Gastroesophageal sphincter (tissue), 4 donors: Measurements from ENCODE around the gene ZNF853. TPM values are rescaled to one million over a fixed set of nuclear protein-coding genes. Genes with fewer than 3 reads are reported as not detected.
"Not testable (repeated sequence)": the region's sequence is repeated elsewhere in the genome, so short reads cannot be mapped to it uniquely, and the experiment has no call there.

Source experiments
- ATAC-seq: fragments of 150-250 bp; one replicate; pipeline ENCODE4 v1.9.1; 2016; ENCODE audit warnings: mild to moderate bottlenecking, moderate library complexity
- H3K27ac ChIP-seq, 4 donors: fragments of 200-600 bp; sonication (generic) in 3 of 4; 1 replicate in 3 of 4; 2 replicates in 1 of 4; pipeline ENCODE4 v1.5.1; 2016 to 2019
- H3K27me3 ChIP-seq: fragments of 200-600 bp; sonication (generic); one replicate; pipeline ENCODE4 v1.5.1; 2019
- H3K36me3 ChIP-seq, 2 donors: fragments of 200-600 bp; sonication (generic); one replicate each; pipeline ENCODE4 v1.5.1; 2019; ENCODE audit warnings: control low read depth in 1 of 2
- H3K4me1 ChIP-seq, 3 donors: fragments of 200-600 bp; sonication (generic); 1 replicate in 2 of 3; 2 replicates in 1 of 3; pipeline ENCODE4 v1.5.1; 2016 to 2019; ENCODE audit warnings: control low read depth in 2 of 3
- H3K4me3 ChIP-seq, 2 donors: fragments of 200-600 bp; sonication (generic); one replicate each; pipeline ENCODE4 v1.5.1; 2019; ENCODE audit warnings: mild to moderate bottlenecking in 1 of 2, moderate library complexity in 1 of 2
- H3K9me3 ChIP-seq, 3 donors: fragments of 200-600 bp; sonication (generic); one replicate each; pipeline ENCODE4 v1.5.1; 2017 to 2019; ENCODE audit warnings: control low read depth in 2 of 3
- CTCF ChIP-seq, 4 experiments: fragments of 200-600 bp in 2 of 4; fragments of 450-650 bp in 2 of 4; sonication (generic) in 1 of 4; IDR thresholded peaks; one replicate each; pipeline ENCODE4 v1.5.1; 2017 to 2019; ENCODE audit warnings: antibody characterized with exemption in 4 of 4, mild to moderate bottlenecking in 2 of 4, moderate library complexity in 2 of 4
- EP300 ChIP-seq: sonication (generic); formaldehyde crosslinking; IDR thresholded peaks from one replicate; pipeline ENCODE4 v1.6.1; 2017; ENCODE audit warnings: antibody characterized with exemption, mild to moderate bottlenecking
- POLR2A ChIP-seq, 2 donors: fragments of 450-650 bp; IDR thresholded peaks; one replicate each; pipeline ENCODE4 v1.6.1; 2017; ENCODE audit warnings: antibody characterized with exemption in 2 of 2, mild to moderate bottlenecking in 2 of 2, moderate library complexity in 1 of 2
- POLR2AphosphoS5 ChIP-seq: sonication (generic); formaldehyde crosslinking; IDR thresholded peaks from one replicate; pipeline ENCODE4 v1.6.1; 2017; ENCODE audit warnings: antibody characterized with exemption
- WGBS, 2 donors: methylation state at CpG; one replicate each; pipeline ENCODE4 v1.1.5; 2018; ENCODE audit warnings: low coverage in 1 of 2; 5-methylcytosine and 5-hydroxymethylcytosine counted together
- total RNA-seq, 4 donors: library from RNA; depleted of rRNA; stranded (reverse); fragments of >200 nt; gene quantifications; one replicate each; pipeline ENCODE4 v1.1.0, GENCODE V29; 2016

Gene ZNF853
- total RNA-seq, 4 donors from 2014 or later: 12.9 to 32.3 (median 19.4) TPM

DNA sequence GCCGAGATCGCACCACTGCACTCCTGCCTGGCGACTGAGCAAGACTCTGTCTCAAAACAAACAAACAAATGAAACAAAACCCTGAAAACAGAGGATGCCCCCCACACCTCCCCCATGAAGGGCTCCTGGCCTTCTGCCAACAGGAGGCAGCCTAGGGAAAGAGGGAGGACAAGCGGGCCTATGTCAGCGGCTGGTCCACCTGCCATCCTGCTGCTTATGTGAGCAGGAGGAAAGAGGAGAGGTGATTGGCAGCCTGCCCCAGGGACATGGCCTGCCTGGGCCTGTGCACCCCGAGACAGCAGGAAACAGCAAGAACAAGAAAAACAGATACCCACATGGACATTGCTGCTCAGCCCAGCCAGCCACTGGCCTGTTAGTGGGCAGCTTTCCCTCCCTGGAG lies 12.6 kb downstream of the ZNF853 start:
- ATAC-seq: no peak
- Histone ChIP-seq H3K4me3 (no peak overlapping the region), H3K4me1 (no peaks in the 10 kb centered on the region), H3K9me3 (no peaks in the 10 kb centered on the region), H3K36me3 (peaks cover 0 to 27% of the 10 kb centered on the region in 2 donors), H3K27me3 (no peaks in the 10 kb centered on the region), H3K27ac (no peak overlapping the region)
- TF ChIP-seq POLR2AphosphoS5 (no peak), POLR2A (IDR thresholded peaks at IDR 0.05) (no peak), EP300 (no peak), CTCF (IDR thresholded peaks at IDR 0.05) (no peak)
- WGBS, 2 donors: 80 to 87% methylated on average over 3 of the region's 6 CpGs

- no peak overlapping the region for H3K27ac ChIP-seq
- no peak overlapping the region for H3K4me3 ChIP-seq
- WGBS, 2 donors: 45 to 58% methylated on average over 2 to 5 of the region's 11 CpGs
- no peaks in the 10 kb centered on the region for H3K27me3 ChIP-seq
- no peaks in the 10 kb centered on the region for H3K9me3 ChIP-seq
- peaks cover 0 to 7% of the 10 kb centered on the region in 2 donors for H3K36me3 ChIP-seq
- TF ChIP-seq POLR2A (IDR thresholded peaks at IDR 0.05) (no peak), CTCF (IDR thresholded peaks at IDR 0.05) (no peak), EP300 (no peak), POLR2AphosphoS5 (no peak)
- ATAC-seq: no peak
- no peaks in the 10 kb centered on the region for H3K4me1 ChIP-seq
Measured at GRCh38 chr7:6630007-6630849, 14.8 kb downstream of the ZNF853 start.

- no peak overlapping the region for H3K4me3 ChIP-seq
- TF ChIP-seq POLR2AphosphoS5: no peak
- no peak for TF ChIP-seq EP300
- no peak for TF ChIP-seq CTCF (IDR thresholded peaks at IDR 0.05)
- no peaks in the 10 kb centered on the region for H3K36me3 ChIP-seq
- no peak overlapping the region for H3K27ac ChIP-seq
- no peaks in the 10 kb centered on the region for H3K27me3 ChIP-seq
- WGBS, 2 donors: 60 to 68% methylated on average over 1 to 3 of the region's 7 CpGs
- ATAC-seq: no peak
- peaks cover 0 to 7% (median 4%) of the 10 kb centered on the region in 3 donors for H3K4me1 ChIP-seq
- no peaks in the 10 kb centered on the region for H3K9me3 ChIP-seq
Measured at GRCh38 chr7:6631605-6632004, 16.2 kb downstream of the ZNF853 start.

GRCh38 chr7:6634021-6634420 lies 18.6 kb downstream of the ZNF853 start:
- H3K27ac ChIP-seq: no peak overlapping the region
- H3K4me3 ChIP-seq: no peak overlapping the region
- H3K36me3 ChIP-seq: no peaks in the 10 kb centered on the region
- no peaks in the 10 kb centered on the region for H3K27me3 ChIP-seq
- no peaks in the 10 kb centered on the region for H3K9me3 ChIP-seq
- ATAC-seq: no peak
- WGBS, 2 donors: 73 to 74% methylated on average over 5 to 6 of the region's 8 CpGs
- peaks cover 0 to 25% (median 16%) of the 10 kb centered on the region in 3 donors for H3K4me1 ChIP-seq
- TF ChIP-seq POLR2AphosphoS5: no peak
- no peak for TF ChIP-seq CTCF (IDR thresholded peaks at IDR 0.05)
- TF ChIP-seq POLR2A (IDR thresholded peaks at IDR 0.05): no peak
- no peak for TF ChIP-seq EP300

- H3K4me3 ChIP-seq, H3K36me3 ChIP-seq, H3K27me3 ChIP-seq, ATAC-seq, H3K9me3 ChIP-seq, H3K27ac ChIP-seq: not testable (repeated sequence)
- WGBS, 2 donors: 71 to 84% methylated on average over 3 to 5 of the region's 5 CpGs
- peaks cover 0 to 34% (median 17%) of the 10 kb centered on the region in 3 donors for H3K4me1 ChIP-seq
Measured at GRCh38 chr7:6634971-6635370, 19.6 kb downstream of the ZNF853 start.
